T47D (cell line): Measurements from ENCODE around the gene PDE4B.

Source experiments
- DNase-seq, 2 experiments: peaks; one replicate each; pipeline versions ENCODE4 v3.0.0 to v3.0.0-alpha.2; 2011 to 2012; ENCODE audit warnings: low read depth in 1 of 2, low spot score in 1 of 2
- JUND ChIP-seq: IDR thresholded peaks from 2 replicates; pipeline ENCODE4 v1.6.1; 2012; ENCODE audit warnings: low read depth
- in situ Hi-C: cut with HindIII; loops from 2 replicates; pipeline ENCODE4 v1.10.0; 2016; ENCODE audit warnings: low sequenced_read_pairs, low pct_unique_long_range_greater_than_20kb

PDE4B gene

GRCh38 chr1:66383168-66383567 lies 590.5 kb downstream of the PDE4B start:
- peak in 1 of 2 experiments; percentile 7 for DNase-seq
- TF ChIP-seq JUND, result no peak
- in situ Hi-C loops, result no loop called here

GRCh38 chr1:66383611-66384010 lies 590.9 kb downstream of the PDE4B start:
- in situ Hi-C loops, result no loop called here
- DNase-seq, result no peak
- TF ChIP-seq JUND, result no peak

- no peak for DNase-seq
- TF ChIP-seq JUND, result no peak
- in situ Hi-C loops, result no loop called here
Measured at GRCh38 chr1:66384258-66384921, 591.7 kb downstream of the PDE4B start.

GRCh38 chr1:66386712-66387111 lies 594.0 kb downstream of the PDE4B start:
- no peak for TF ChIP-seq JUND
- in situ Hi-C loops, result no loop called here
- no peak for DNase-seq

GRCh38 chr1:66388913-66389312 lies 596.2 kb downstream of the PDE4B start:
- in situ Hi-C loops, result no loop called here
- peak; percentile 3 to 50 for DNase-seq
- no peak for TF ChIP-seq JUND

- TF ChIP-seq JUND, result no peak
- in situ Hi-C loops, result no loop called here
- no peak for DNase-seq
Measured at GRCh38 chr1:66393586-66394287, 601.0 kb downstream of the PDE4B start.

GRCh38 chr1:66394603-66395002 lies 601.9 kb downstream of the PDE4B start:
- in situ Hi-C loops, result no loop called here
- DNase-seq, result no peak
- TF ChIP-seq JUND, result no peak

- DNase-seq, result no peak
- in situ Hi-C loops, result no loop called here
- no peak for TF ChIP-seq JUND
Measured at GRCh38 chr1:66395202-66396061, 602.7 kb downstream of the PDE4B start.

GRCh38 chr1:66396212-66396890 lies 603.7 kb downstream of the PDE4B start:
- DNase-seq, result no peak
- no peak for TF ChIP-seq JUND
- in situ Hi-C loops, result no loop called here

- no peak for DNase-seq
- no peak for TF ChIP-seq JUND
- in situ Hi-C loops, result no loop called here
Measured at GRCh38 chr1:66397192-66397591, 604.5 kb downstream of the PDE4B start.

- in situ Hi-C loops, result no loop called here
- no peak for DNase-seq
- no peak for TF ChIP-seq JUND
Measured at GRCh38 chr1:66399888-66400529, 607.3 kb downstream of the PDE4B start.

GRCh38 chr1:66400660-66401059 lies 608.0 kb downstream of the PDE4B start:
- in situ Hi-C loops, result no loop called here
- no peak for TF ChIP-seq JUND
- no peak for DNase-seq

- DNase-seq, result no peak
- in situ Hi-C loops, result no loop called here
Measured at GRCh38 chr1:66401244-66401643, 608.5 kb downstream of the PDE4B start.

More at GRCh38 chr1:66401244-66401643, 608.5 kb downstream of the PDE4B start:
- TF ChIP-seq JUND, result no peak
